Activated CD8-positive, alpha-beta memory T cell treated with anti-CD3 and anti-CD28 coated beads, Interleukin-2, amount 10 ng/mL, durations not matched to agents 7 days and 5 days (primary cell): ENCODE results near the gene ADGRL3. TPM values are rescaled to one million over a fixed set of nuclear protein-coding genes. Genes with fewer than 3 reads are reported as not detected.
"Not testable (repeated sequence)": the region's sequence is repeated elsewhere in the genome, so short reads cannot be mapped to it uniquely, and the experiment has no call there.

Experiments
- ATAC-seq: fragments of 150-1000 bp; cut with Tn5 transposase; one replicate; pipeline ENCODE4 v1.10.0; 2021; ENCODE audit warnings: moderate library complexity
- CTCF ChIA-PET: fragments of 350-600 bp; sonication (Branson Sonifier 250); formaldehyde crosslinking; loops from one replicate; lab custom pipeline; 2021; ENCODE audit warnings: antibody characterized with exemption; lab: Charles Lee
- DNase-seq: peaks from one replicate; pipeline ENCODE4 v3.0.0-alpha.2; 2020
- H3K27ac Mint-ChIP-seq: one replicate; pipeline ENCODE4 v1.8.0; 2021; ENCODE audit warnings: mild to moderate bottlenecking, mixed read lengths
- H3K27me3 Mint-ChIP-seq: one replicate; pipeline ENCODE4 v1.8.0; 2021; ENCODE audit warnings: mixed read lengths
- H3K36me3 Mint-ChIP-seq: one replicate; pipeline ENCODE4 v1.8.0; 2021; ENCODE audit warnings: mild to moderate bottlenecking, mixed read lengths
- H3K4me1 Mint-ChIP-seq: one replicate; pipeline ENCODE4 v1.8.0; 2021; ENCODE audit warnings: mixed read lengths
- H3K4me3 Mint-ChIP-seq: one replicate; pipeline ENCODE4 v1.8.0; 2021; ENCODE audit warnings: mild to moderate bottlenecking, moderate library complexity, mixed read lengths
- H3K9me3 Mint-ChIP-seq: one replicate; pipeline ENCODE4 v1.8.0; 2022; ENCODE audit warnings: low read depth, mixed read lengths
- total RNA-seq, 2 experiments: library from RNA; stranded (reverse); gene quantifications; one replicate each; pipeline ENCODE4 v1.2.3, GENCODE V29; 2021

Gene ADGRL3
- total RNA-seq, 2 experiments from 2014 or later, result not detected

- H3K9me3 Mint-ChIP-seq, result peaks cover 13% of the 10 kb centered on the region
- no peak overlapping the region for H3K4me3 Mint-ChIP-seq
- DNase-seq (no peak), ATAC-seq (no peak)
- no peak overlapping the region for H3K27ac Mint-ChIP-seq
- CTCF ChIA-PET, result no interaction called here
- H3K4me1 Mint-ChIP-seq, result no peaks in the 10 kb centered on the region
- no peaks in the 10 kb centered on the region for H3K36me3 Mint-ChIP-seq
- H3K27me3 Mint-ChIP-seq, result no peaks in the 10 kb centered on the region
Observed at GRCh38 chr4:61493041-61493440, 292.9 kb downstream of the ADGRL3 start.

- CTCF ChIA-PET, result no interaction called here
- DNase-seq (no peak), ATAC-seq (no peak)
- Mint-ChIP-seq H3K9me3 (peaks cover 11% of the 10 kb centered on the region), H3K4me1 (no peaks in the 10 kb centered on the region), H3K36me3 (no peaks in the 10 kb centered on the region), H3K27me3 (no peaks in the 10 kb centered on the region), H3K4me3 (no peak overlapping the region), H3K27ac (no peak overlapping the region)
Observed at GRCh38 chr4:61493470-61493869, 293.3 kb downstream of the ADGRL3 start.

GRCh38 chr4:61500883-61501282 is 300.8 kb downstream of the ADGRL3 start:
- Mint-ChIP-seq H3K4me3 (no peak overlapping the region), H3K9me3 (peaks cover 2% of the 10 kb centered on the region), H3K27me3 (no peaks in the 10 kb centered on the region), H3K4me1 (no peaks in the 10 kb centered on the region), H3K27ac (no peak overlapping the region), H3K36me3 (no peaks in the 10 kb centered on the region)
- CTCF ChIA-PET, result no interaction called here
- DNase-seq (no peak), ATAC-seq (no peak)

DNA sequence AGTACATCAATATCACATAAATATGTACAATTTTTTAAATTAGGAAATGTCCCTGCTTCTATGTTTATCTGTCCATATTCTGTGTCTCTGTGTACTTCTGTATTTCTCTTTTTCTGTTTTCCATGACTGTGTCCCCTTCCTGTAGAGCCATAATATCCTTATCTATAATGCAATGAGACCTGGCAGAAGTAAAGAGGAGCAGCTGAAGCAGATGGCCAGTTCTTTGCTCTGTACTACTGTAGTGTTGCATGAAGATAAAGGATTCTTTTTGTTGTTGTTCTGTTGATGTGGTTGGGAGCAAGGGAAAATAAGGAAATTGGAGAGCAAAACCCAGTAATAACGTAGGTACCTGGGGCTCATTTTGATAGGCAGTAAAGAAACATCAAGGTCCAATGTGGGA is 301.7 kb downstream of the ADGRL3 start:
- ATAC-seq (no peak), DNase-seq (no peak)
- H3K4me1 Mint-ChIP-seq, result no peaks in the 10 kb centered on the region
- no peak overlapping the region for H3K4me3 Mint-ChIP-seq
- no peak overlapping the region for H3K27ac Mint-ChIP-seq
- H3K27me3 Mint-ChIP-seq, result no peaks in the 10 kb centered on the region
- CTCF ChIA-PET, result no interaction called here
- H3K36me3 Mint-ChIP-seq, result no peaks in the 10 kb centered on the region
- peaks cover 2% of the 10 kb centered on the region for H3K9me3 Mint-ChIP-seq

GRCh38 chr4:61505773-61506685 is 305.9 kb downstream of the ADGRL3 start:
- Mint-ChIP-seq H3K36me3 (no peaks in the 10 kb centered on the region), H3K27me3 (no peaks in the 10 kb centered on the region), H3K4me1 (no peaks in the 10 kb centered on the region), H3K27ac (no peak overlapping the region), H3K4me3 (no peak overlapping the region), H3K9me3 (peaks cover 6% of the 10 kb centered on the region)
- ATAC-seq (no peak), DNase-seq (no peak)
- CTCF ChIA-PET, result no interaction called here

DNA sequence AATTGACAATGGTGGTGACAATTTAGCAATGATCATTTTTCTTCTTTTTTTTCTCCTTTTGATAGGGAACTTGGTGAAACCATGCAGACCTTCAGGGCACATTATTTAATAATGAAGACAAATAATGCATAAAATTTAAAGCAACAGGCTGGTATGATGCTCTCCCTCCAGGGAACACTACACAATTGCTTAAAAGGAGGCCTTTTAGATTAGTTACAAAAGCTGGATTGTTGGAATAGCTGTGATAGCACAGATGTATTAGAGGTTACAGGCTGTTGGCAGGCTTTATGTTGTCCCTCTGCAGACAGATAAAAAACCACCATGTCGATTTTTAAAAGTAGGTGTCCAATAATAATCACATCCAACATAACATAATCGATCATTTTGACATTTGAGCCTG is 307.0 kb downstream of the ADGRL3 start:
- ATAC-seq (no peak), DNase-seq (no peak)
- Mint-ChIP-seq H3K4me3 (no peak overlapping the region), H3K27ac (no peak overlapping the region), H3K4me1 (no peaks in the 10 kb centered on the region), H3K9me3 (peaks cover 6% of the 10 kb centered on the region), H3K27me3 (no peaks in the 10 kb centered on the region), H3K36me3 (no peaks in the 10 kb centered on the region)
- CTCF ChIA-PET, result no interaction called here

GRCh38 chr4:61509721-61510241 is 309.7 kb downstream of the ADGRL3 start:
- ATAC-seq, H3K27ac Mint-ChIP-seq, H3K36me3 Mint-ChIP-seq, H3K27me3 Mint-ChIP-seq, CTCF ChIA-PET, H3K4me1 Mint-ChIP-seq, H3K4me3 Mint-ChIP-seq, H3K9me3 Mint-ChIP-seq, DNase-seq: not testable (repeated sequence)

- Mint-ChIP-seq H3K4me1 (no peaks in the 10 kb centered on the region), H3K27me3 (no peaks in the 10 kb centered on the region), H3K36me3 (no peaks in the 10 kb centered on the region), H3K4me3 (no peak overlapping the region), H3K27ac (no peak overlapping the region), H3K9me3 (peaks cover 6% of the 10 kb centered on the region)
- ATAC-seq (no peak), DNase-seq (no peak)
- CTCF ChIA-PET, result no interaction called here
Observed at GRCh38 chr4:61511716-61512488, 311.8 kb downstream of the ADGRL3 start.

DNA sequence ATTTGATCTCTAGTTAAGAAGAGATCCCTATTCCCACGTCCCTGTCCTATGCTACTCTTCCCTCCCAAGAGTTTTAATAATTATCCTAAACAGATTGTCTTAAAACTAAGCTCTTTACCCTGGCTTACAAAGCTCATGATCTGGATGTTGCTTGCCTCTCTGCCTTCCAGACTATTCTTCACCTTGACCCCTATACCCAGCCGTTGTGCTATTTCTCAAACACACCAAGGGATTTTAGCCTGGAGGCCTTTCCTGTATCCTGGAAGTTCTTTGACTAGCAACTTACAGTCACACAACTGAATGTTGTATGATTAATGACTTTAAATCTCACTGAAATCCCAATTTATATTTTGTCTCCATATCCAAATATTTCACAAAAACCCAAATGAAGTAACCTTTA is 314.9 kb downstream of the ADGRL3 start:
- H3K4me3 Mint-ChIP-seq, result no peak overlapping the region
- H3K4me1 Mint-ChIP-seq, result no peaks in the 10 kb centered on the region
- DNase-seq (no peak), ATAC-seq (no peak)
- H3K36me3 Mint-ChIP-seq, result no peaks in the 10 kb centered on the region
- CTCF ChIA-PET, result no interaction called here
- peaks cover 2% of the 10 kb centered on the region for H3K9me3 Mint-ChIP-seq
- no peaks in the 10 kb centered on the region for H3K27me3 Mint-ChIP-seq
- no peak overlapping the region for H3K27ac Mint-ChIP-seq

DNA sequence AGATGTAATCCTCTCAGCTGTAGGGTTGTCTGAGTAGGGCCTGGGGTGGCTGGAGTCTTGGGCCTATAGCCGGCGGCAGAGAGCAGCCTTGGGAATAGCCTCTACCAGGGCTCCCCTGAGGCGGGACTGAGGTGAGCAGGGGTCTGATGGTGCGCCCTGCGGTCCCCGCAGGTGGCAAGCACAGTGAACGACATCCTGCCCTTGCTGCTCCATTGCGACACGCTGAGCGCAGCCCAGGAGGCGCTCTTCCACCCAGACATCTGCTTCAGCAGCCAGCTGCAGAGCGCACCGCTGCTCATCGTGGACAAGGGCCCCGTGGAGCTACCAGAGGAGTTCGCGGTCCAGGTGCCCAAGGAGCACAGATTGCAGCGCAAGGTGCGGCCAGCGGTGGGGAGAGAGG is 317.0 kb downstream of the ADGRL3 start:
- Mint-ChIP-seq H3K4me3 (no peak overlapping the region), H3K36me3 (no peaks in the 10 kb centered on the region), H3K9me3 (peaks cover 6% of the 10 kb centered on the region), H3K27ac (no peak overlapping the region), H3K27me3 (no peaks in the 10 kb centered on the region), H3K4me1 (no peaks in the 10 kb centered on the region)
- DNase-seq (no peak), ATAC-seq (no peak)
- CTCF ChIA-PET, result no interaction called here

GRCh38 chr4:61520166-61520565 is 320.0 kb downstream of the ADGRL3 start:
- no peaks in the 10 kb centered on the region for H3K4me1 Mint-ChIP-seq
- CTCF ChIA-PET, result no interaction called here
- no peaks in the 10 kb centered on the region for H3K36me3 Mint-ChIP-seq
- no peaks in the 10 kb centered on the region for H3K27me3 Mint-ChIP-seq
- H3K27ac Mint-ChIP-seq, result no peak overlapping the region
- peaks cover 7% of the 10 kb centered on the region for H3K9me3 Mint-ChIP-seq
- ATAC-seq (no peak), DNase-seq (no peak)
- no peak overlapping the region for H3K4me3 Mint-ChIP-seq

- H3K27ac Mint-ChIP-seq, result no peak overlapping the region
- no peaks in the 10 kb centered on the region for H3K27me3 Mint-ChIP-seq
- no peaks in the 10 kb centered on the region for H3K4me1 Mint-ChIP-seq
- H3K4me3 Mint-ChIP-seq, result no peak overlapping the region
- ATAC-seq (no peak), DNase-seq (no peak)
- peaks cover 12% of the 10 kb centered on the region for H3K9me3 Mint-ChIP-seq
- H3K36me3 Mint-ChIP-seq, result no peaks in the 10 kb centered on the region
- CTCF ChIA-PET, result no interaction called here
Observed at GRCh38 chr4:61520681-61521160, 320.6 kb downstream of the ADGRL3 start.

DNA sequence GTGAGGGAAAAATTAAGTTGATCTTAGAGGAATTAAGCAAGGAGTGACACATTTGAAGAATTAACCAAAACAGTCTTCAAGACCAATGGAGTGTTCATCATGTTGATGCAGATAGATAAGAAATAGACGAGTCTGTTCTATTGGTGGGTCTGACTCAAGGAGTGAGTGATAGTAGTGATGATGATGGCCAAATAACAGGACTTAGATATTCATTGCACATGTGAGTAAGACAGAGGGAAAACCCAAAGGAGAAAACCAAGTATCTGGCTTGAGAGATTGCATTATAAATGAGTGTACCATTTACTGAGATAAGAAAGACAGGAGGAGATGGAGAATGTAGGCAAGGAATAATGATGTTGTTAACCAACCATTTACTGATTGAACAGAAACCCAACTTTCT is 321.3 kb downstream of the ADGRL3 start:
- ATAC-seq, result no peak
- H3K9me3 Mint-ChIP-seq, result peaks cover 12% of the 10 kb centered on the region
- no peak overlapping the region for H3K27ac Mint-ChIP-seq
- CTCF ChIA-PET, result no interaction called here
- no peak overlapping the region for H3K4me3 Mint-ChIP-seq
- no peaks in the 10 kb centered on the region for H3K4me1 Mint-ChIP-seq
- no peak for DNase-seq
- H3K36me3 Mint-ChIP-seq, result no peaks in the 10 kb centered on the region
- no peaks in the 10 kb centered on the region for H3K27me3 Mint-ChIP-seq
